HepG2 (cell line): ENCODE data around the gene GPR61. TPM values are rescaled to one million over a fixed set of nuclear protein-coding genes. Genes with fewer than 3 reads are reported as not detected.

Source experiments
- ATAC-seq: fragments of 200-7000 bp; cut with Tn5 transposase; 3 replicates; pipeline ENCODE4 v1.9.1; 2020; ENCODE audit warnings: mild to moderate bottlenecking, moderate library complexity
- BruUV-seq: library from RNA; stranded (reverse); fragments of 400-500 nt; replicated peaks from 2 replicates; lab custom pipeline; 2021; lab: Mats Ljungman, UMichigan
- CTCF ChIA-PET: fragments of 300-600 bp; formaldehyde crosslinking; extraction: SDS; loops from one replicate; lab custom pipeline; 2021; ENCODE audit warnings: low total read pairs, inconsistent platforms, low intra/inter-chr PET ratio; lab: Yijun Ruan, JAX
- POLR2A ChIA-PET: fragments of 350-600 bp; sonication (Branson Sonifier 250); formaldehyde crosslinking; loops from one replicate; lab custom pipeline; 2020; ENCODE audit warnings: antibody characterized with exemption, inconsistent platforms; lab: Yijun Ruan, JAX
- DNase-seq: peaks from one replicate; pipeline ENCODE4 v3.0.0-alpha.2; 2015; ENCODE audit warnings: low spot score
- FAIRE-seq: peaks from 3 replicates; lab custom pipeline; 2011; peaks lifted over from hg19 to GRCh38; lab: Jason Lieb, UNC
- H2AFZ ChIP-seq: one replicate; pipeline ENCODE4 v1.6.1; 2011; ENCODE audit warnings: low read length, inconsistent platforms
- H3K27ac ChIP-seq: fragments of 300-600 bp; 3 replicates; pipeline ENCODE4 v1.8.0; 2011; ENCODE audit warnings: mixed run types, mild to moderate bottlenecking, mixed read lengths, low read length, inconsistent platforms; ENCODE audit not compliant: insufficient read depth; ENCODE audit errors: extremely low read length
- H3K27me3 ChIP-seq, 2 experiments: fragments of 200-600 bp in 1 of 2; 2 replicates in 1 of 2; 3 replicates in 1 of 2; pipeline versions ENCODE4 v1.6.0 to v1.8.0; 2011; ENCODE audit warnings: low read length in 2 of 2, mild to moderate bottlenecking in 2 of 2, moderate library complexity in 2 of 2, inconsistent platforms in 1 of 2; ENCODE audit not compliant: insufficient read depth in 2 of 2, control insufficient read depth in 1 of 2
- H3K36me3 ChIP-seq, 2 experiments: fragments of 200-600 bp in 1 of 2; replicated peaks in 1 of 2; 2 replicates in 1 of 2; 3 replicates in 1 of 2; pipeline versions ENCODE4 v1.5.1 to v1.8.0; 2011; ENCODE audit warnings: low read length in 2 of 2, inconsistent platforms in 1 of 2; ENCODE audit not compliant: insufficient read depth in 2 of 2, control insufficient read depth in 1 of 2
- H3K4me1 ChIP-seq: 2 replicates; pipeline ENCODE4 v1.5.1; 2012; ENCODE audit warnings: low read length, inconsistent platforms; ENCODE audit not compliant: insufficient read depth
- H3K4me2 ChIP-seq: 2 replicates; pipeline ENCODE4 v1.6.0; 2011; ENCODE audit warnings: low read depth, low read length, inconsistent platforms
- H3K4me3 ChIP-seq, 3 experiments: fragments of 200-600 bp in 1 of 3; sonication (generic), shearing (Covaris generic) in 1 of 3; replicated peaks in 1 of 3; 2 replicates each; pipeline ENCODE4 v1.5.1; 2011 to 2016; ENCODE audit warnings: low read length in 3 of 3, inconsistent platforms in 2 of 3, low read depth in 2 of 3, mild to moderate bottlenecking in 2 of 3, control low read depth in 1 of 3, mixed read lengths in 1 of 3; ENCODE audit not compliant: insufficient read depth in 1 of 3
- H3K79me2 ChIP-seq: one replicate; pipeline ENCODE4 v1.6.1; 2011; ENCODE audit warnings: low read length, inconsistent platforms; ENCODE audit not compliant: insufficient read depth
- H3K9ac ChIP-seq: 2 replicates; pipeline ENCODE4 v1.6.0; 2011; ENCODE audit warnings: mild to moderate bottlenecking, low read depth, low read length, inconsistent platforms; ENCODE audit not compliant: insufficient read depth
- H3K9me3 ChIP-seq: 2 replicates; pipeline ENCODE4 v1.5.1; 2012; ENCODE audit warnings: mild to moderate bottlenecking, low read length
- H4K20me1 ChIP-seq: 2 replicates; pipeline ENCODE4 v1.6.0; 2011; ENCODE audit warnings: inconsistent platforms, mild to moderate bottlenecking, low read length, moderate library complexity; ENCODE audit not compliant: insufficient read depth
- ASH2L ChIP-seq: fragments of 300-600, 200-600 bp; sonication (generic); IDR thresholded peaks from 2 replicates; pipeline ENCODE4 v1.7.0; 2017; ENCODE audit warnings: low read depth, mild to moderate bottlenecking, moderate library complexity, mixed read lengths, low read length; ENCODE audit not compliant: insufficient read length
- MED13 ChIP-seq: sonication (generic); formaldehyde crosslinking; IDR thresholded peaks from 2 replicates; pipeline ENCODE4 v1.5.0; 2020; ENCODE audit warnings: missing genetic modification reagents
- NBN ChIP-seq: fragments of 450-650 bp; conservative IDR thresholded peaks from 2 replicates; pipeline ENCODE4 v1.6.1; 2017
- SIN3A ChIP-seq: IDR thresholded peaks from 2 replicates; pipeline ENCODE4 v1.6.1; 2011; ENCODE audit warnings: low read depth, mild to moderate bottlenecking, control low read depth, low read length, borderline replicate concordance
- THAP7 ChIP-seq: sonication (generic); formaldehyde crosslinking; IDR thresholded peaks from 2 replicates; pipeline ENCODE4 v1.8.1; 2023; ENCODE audit warnings: mild to moderate bottlenecking, missing genetic modification reagents
- ZBTB20 ChIP-seq: sonication (generic); formaldehyde crosslinking; IDR thresholded peaks from 2 replicates; pipeline ENCODE4 v1.8.1; 2023; ENCODE audit warnings: missing genetic modification reagents, low read depth, mild to moderate bottlenecking, borderline replicate concordance
- ZBTB38 ChIP-seq: sonication (generic); formaldehyde crosslinking; IDR thresholded peaks from 2 replicates; pipeline ENCODE4 v1.5.1; 2020; ENCODE audit warnings: mild to moderate bottlenecking, missing genetic modification reagents
- ZFP36L2 ChIP-seq: sonication (generic); formaldehyde crosslinking; IDR thresholded peaks from 2 replicates; pipeline ENCODE4 v1.4.0; 2020; ENCODE audit warnings: missing genetic modification reagents
- ZFY ChIP-seq: sonication (generic); formaldehyde crosslinking; IDR thresholded peaks from 2 replicates; pipeline ENCODE4 v1.4.0; 2020; ENCODE audit warnings: missing genetic modification reagents
- ZNF121 ChIP-seq: sonication (generic); formaldehyde crosslinking; IDR thresholded peaks from 2 replicates; pipeline ENCODE4 v1.5.0; 2020; ENCODE audit warnings: mild to moderate bottlenecking, missing genetic modification reagents
- ZNF768 ChIP-seq: sonication (generic); formaldehyde crosslinking; IDR thresholded peaks from 2 replicates; pipeline ENCODE4 v1.4.0; 2020; ENCODE audit warnings: missing genetic modification reagents
- WGBS: methylation state at CpG from one replicate; pipeline ENCODE4 v1.1.6; 2017; ENCODE audit warnings: low lambda C conversion rate; 5-methylcytosine and 5-hydroxymethylcytosine counted together
- in situ Hi-C: cut with HindIII; loops from 2 replicates; pipeline ENCODE4 v1.10.0; 2017; ENCODE audit warnings: low pct_unique_long_range_greater_than_20kb; ENCODE audit not compliant: extremely low pct_ligation_motif_present
- intact Hi-C: fragments of 100-400 bp; cut with micrococcal nuclease; formaldehyde crosslinking; loops from one replicate; pipeline ENCODE4 v1.10.0; 2022; ENCODE audit not compliant: unreplicated experiment
- polyA plus RNA-seq, 8 experiments: library from polyadenylated mRNA; depleted of rRNA in 3 of 8; stranded (reverse) in 7 of 8; unstranded in 1 of 8; fragments of >200 nt; fragmentation: Illumina TruSeq in 4 of 8; extraction: Trizol in 4 of 8; gene quantifications; 2 replicates each; pipeline versions ENCODE4 v1.2.1 to v1.2.3, GENCODE V29; 2011 to 2016; ENCODE audit warnings: low read depth in 4 of 8, missing spikeins in 1 of 8, mixed read lengths in 1 of 8; ENCODE audit not compliant: insufficient read depth in 1 of 8
- total RNA-seq, 5 experiments: library from RNA; depleted of rRNA; stranded (reverse); fragments of >200 nt; fragmentation: Illumina TruSeq; extraction: Trizol; gene quantifications; 2 replicates each; pipeline ENCODE4 v1.2.3, GENCODE V29; 2016; ENCODE audit warnings: low read depth in 1 of 5

GPR61 gene
- total and polyA plus RNA-seq, 2 of the 13 experiments (the other 11 are each of a cell fraction or from before 2014, with no cell fraction given) = not detected

GRCh38 chr1:109531826-109532364, 7.8 kb upstream of the GPR61 start:
- no peak overlapping the region for H3K9ac ChIP-seq
- no TSS peak for BruUV-seq
- intact Hi-C loops = loop anchor here (1.0 kb wide), 2 partner anchors 34 to 38 kb away; partner anchors contain the start of gene CYB561D1
- no peaks in the 10 kb centered on the region for H3K9me3 ChIP-seq
- TF ChIP-seq SIN3A (no peak), ZNF768 (no peak), MED13 (CRISPR knock-in tag) (no peak), THAP7 (CRISPR knock-in tag) (0 out of 2 replicates have a peak, but pooled peaks have one; percentile 31), ZFP36L2 (CRISPR knock-in tag) (no peak), ZBTB38 (CRISPR knock-in tag) (0 out of 2 replicates have a peak, but pooled peaks have one; percentile 14), ZFY (CRISPR knock-in tag) (0 out of 2 replicates have a peak, but pooled peaks have one; percentile 2), ASH2L (no peak), NBN (no peak), ZNF121 (no peak), ZBTB20 (no peak)
- no peak overlapping the region for H3K27ac ChIP-seq
- H3K36me3 ChIP-seq = no peaks in the 10 kb centered on the region
- no peaks in the 10 kb centered on the region for H4K20me1 ChIP-seq
- H3K4me1 ChIP-seq = peaks cover 18% of the 10 kb centered on the region; the same call in 1 of the 2 replicates
- no peaks in the 10 kb centered on the region for H3K79me2 ChIP-seq
- ATAC-seq (peak; percentile 7; the same call in 2 of the 3 replicates), FAIRE-seq (no peak), DNase-seq (no peak)
- in situ Hi-C loops = loop anchor here (5.0 to 10.0 kb wide), 2 partner anchors 40 to 267 kb away; partner anchors contain the start of gene CYB561D1
- peak overlapping the region; percentile 87 for H3K4me2 ChIP-seq
- POLR2A ChIA-PET = interaction anchor here (1.1 to 4.4 kb wide), 5 partner anchors 16 to 48 kb away, joined by 3 to 18 read pairs (median 5); partner anchors contain the start of genes ATXN7L2, CYB561D1 and GNAI3
- H3K4me3 ChIP-seq = peak overlapping the region in 1 of 3 experiments; percentile 67; a peak in 1 of 6 replicates
- 28% methylated on average over 12 of the region's 16 CpGs for WGBS
- CTCF ChIA-PET = interaction anchor here (0.6 to 4.5 kb wide), 6 partner anchors 12 to 269 kb away, joined by 3 to 81 read pairs (median 18); partner anchors contain the start of gene CYB561D1
- H3K27me3 ChIP-seq = peaks cover 9 to 52% of the 10 kb centered on the region in 2 experiments; a peak in 4 of 5 replicates
- H2AFZ ChIP-seq = no peak overlapping the region
